K562 (cell line): Measurements from ENCODE around the gene EPHB1. TPM values are rescaled to one million over a fixed set of nuclear protein-coding genes. Genes with fewer than 3 reads are reported as not detected.
"Not testable (repeated sequence)": the region's sequence is repeated elsewhere in the genome, so short reads cannot be mapped to it uniquely, and the experiment has no call there.

ENCODE experiments used
- ATAC-seq: fragments of 200-7000 bp; cut with Tn5 transposase; 3 replicates; pipeline ENCODE4 v1.9.1; 2020; ENCODE audit warnings: moderate library complexity
- BruUV-seq: library from RNA; stranded (reverse); fragments of 400-500 nt; replicated peaks from 2 replicates; lab custom pipeline; 2021; lab: Mats Ljungman, UMichigan
- CTCF ChIA-PET: fragments of 300-600 bp; formaldehyde crosslinking; extraction: SDS; loops from one replicate; lab custom pipeline; 2021; ENCODE audit warnings: low intra/inter-chr PET ratio; lab: Yijun Ruan, JAX
- POLR2A ChIA-PET: fragments of 300-600, 350-650 bp; sonication (Branson Sonifier 250); formaldehyde crosslinking; extraction: SDS; loops from one replicate; lab custom pipeline; 2021; ENCODE audit warnings: antibody characterized with exemption, inconsistent platforms; lab: Yijun Ruan, JAX
- DNase-seq, 4 experiments: peaks; one replicate each; pipeline versions ENCODE4 v3.0.0 to v3.0.0-alpha.2; 2011 to 2018; ENCODE audit warnings: low spot score in 3 of 4, mixed read lengths in 3 of 4; ENCODE audit errors: extremely low read depth in 1 of 4
- FAIRE-seq: peaks from 2 replicates; lab custom pipeline; 2011; peaks lifted over from hg19 to GRCh38; lab: Jason Lieb, UNC
- H2AFZ ChIP-seq: 2 replicates; pipeline ENCODE4 v1.6.0; 2011; ENCODE audit warnings: low read depth, low read length, control low read depth, inconsistent platforms
- H3K27ac ChIP-seq: fragments of 200-600 bp; 3 replicates; pipeline ENCODE4 v1.8.0; 2011; ENCODE audit warnings: low read depth, mild to moderate bottlenecking, control low read depth, inconsistent platforms, low read length, moderate library complexity, mixed read lengths; ENCODE audit errors: extremely low read depth
- H3K27me3 ChIP-seq, 2 experiments: fragments of 300-600 bp in 1 of 2; 2 replicates in 1 of 2; 3 replicates in 1 of 2; pipeline versions ENCODE4 v1.6.0 to v1.8.0; 2011; ENCODE audit warnings: inconsistent platforms in 2 of 2, low read length in 2 of 2, mild to moderate bottlenecking in 1 of 2, mixed read lengths in 1 of 2, moderate library complexity in 1 of 2; ENCODE audit not compliant: control insufficient read depth in 2 of 2, insufficient read depth in 2 of 2
- H3K36me3 ChIP-seq: fragments of 300-600 bp; 3 replicates; pipeline ENCODE4 v1.8.0; 2011; ENCODE audit warnings: mild to moderate bottlenecking, low read length, inconsistent platforms; ENCODE audit not compliant: control insufficient read depth, insufficient read depth
- H3K4me1 ChIP-seq, 2 experiments: fragments of 200-600 bp in 1 of 2; replicated peaks in 1 of 2; 2 replicates in 1 of 2; 3 replicates in 1 of 2; pipeline versions ENCODE4 v1.5.1 to v1.8.0; 2011; ENCODE audit warnings: inconsistent platforms in 2 of 2, low read length in 2 of 2, mild to moderate bottlenecking in 1 of 2, mixed read lengths in 1 of 2, moderate library complexity in 1 of 2; ENCODE audit not compliant: control insufficient read depth in 2 of 2, insufficient read depth in 2 of 2
- H3K4me2 ChIP-seq: 2 replicates; pipeline ENCODE4 v1.6.1; 2011; ENCODE audit warnings: low read length, control low read depth, inconsistent platforms, mixed read lengths; ENCODE audit not compliant: insufficient read depth
- H3K4me3 ChIP-seq: fragments of 200-600 bp; sonication (generic), shearing (Covaris generic); 2 replicates; pipeline ENCODE4 v1.5.1; 2016; ENCODE audit warnings: control low read depth, inconsistent platforms
- H3K79me2 ChIP-seq: fragments of 200-600 bp; 3 replicates; pipeline ENCODE4 v1.8.0; 2011; ENCODE audit warnings: low read length, inconsistent platforms; ENCODE audit not compliant: control insufficient read depth, insufficient read depth
- H3K9ac ChIP-seq, 2 experiments: 2 replicates each; pipeline versions ENCODE4 v1.6.0 to v1.6.1; 2011; ENCODE audit warnings: low read depth in 2 of 2, low read length in 2 of 2, control low read depth in 1 of 2, inconsistent platforms in 1 of 2, mild to moderate bottlenecking in 1 of 2, mixed read lengths in 1 of 2; ENCODE audit not compliant: insufficient read depth in 1 of 2
- H3K9me1 ChIP-seq: one replicate; pipeline ENCODE4 v1.6.0; 2011; ENCODE audit warnings: inconsistent platforms, mild to moderate bottlenecking, low read length, moderate library complexity; ENCODE audit not compliant: control insufficient read depth, insufficient read depth
- H3K9me3 ChIP-seq: replicated peaks from 2 replicates; pipeline ENCODE4 v1.5.1; 2011; ENCODE audit warnings: low read depth, low read length, inconsistent platforms; ENCODE audit not compliant: control insufficient read depth, insufficient read depth
- H4K20me1 ChIP-seq: replicated peaks from 2 replicates; pipeline ENCODE4 v1.6.1; 2011; ENCODE audit warnings: low read length, inconsistent platforms, mixed read lengths; ENCODE audit not compliant: control insufficient read depth, insufficient read depth
- CLOCK ChIP-seq: fragments of 250-450 bp; sonication (Bioruptor Pico); IDR thresholded peaks from 2 replicates; pipeline ENCODE4 v1.4.0; 2020; ENCODE audit warnings: mild to moderate bottlenecking, moderate library complexity, borderline replicate concordance
- POLR3A ChIP-seq: IDR thresholded peaks from 2 replicates; pipeline ENCODE4 v1.6.1; 2011; ENCODE audit warnings: borderline replicate concordance, mild to moderate bottlenecking, moderate library complexity; ENCODE audit not compliant: insufficient read length, insufficient read depth; ENCODE audit errors: extremely low read depth
- TAL1 ChIP-seq: fragments of 450-650 bp; IDR thresholded peaks from 2 replicates; pipeline ENCODE4 v1.6.1; 2016; ENCODE audit warnings: mild to moderate bottlenecking
- TRIM24 ChIP-seq, 2 experiments: fragments of 450-650 bp; IDR thresholded peaks; 2 replicates each; pipeline ENCODE4 v1.6.1; 2016
- WGBS: fragments of 100-300 bp; shearing (Covaris generic); methylation state at CpG from one replicate; pipeline ENCODE4 v1.1.6; 2016; ENCODE audit warnings: low coverage, mixed read lengths; ENCODE audit not compliant: insufficient coverage; ENCODE audit errors: missing lambda C conversion rate; 5-methylcytosine and 5-hydroxymethylcytosine counted together
- in situ Hi-C: fragments of 300-500 bp; cut with MboI; formaldehyde crosslinking; loops from 4 replicates; pipeline ENCODE4 v1.15.0; 2018; ENCODE audit warnings: inconsistent platforms, mixed read lengths
- intact Hi-C: fragments of 100-400 bp; cut with micrococcal nuclease; formaldehyde crosslinking; loops from 2 replicates; pipeline ENCODE4 v1.14.2; 2022
- polyA plus RNA-seq, 8 experiments: library from polyadenylated mRNA; depleted of rRNA in 4 of 8; stranded (reverse) in 5 of 8; unstranded in 3 of 8; fragments of >200 nt; fragmentation: Nextera tagmentation in 2 of 8; fragmentation: Illumina TruSeq in 1 of 8; extraction: Ambion mirVana in 2 of 8; extraction: Trizol in 1 of 8; gene quantifications; 2 replicates each; pipeline versions ENCODE4 v1.2.1 to v1.2.3, GENCODE V29; 2011 to 2014; ENCODE audit warnings: inconsistent platforms in 1 of 8, missing spikeins in 1 of 8
- total RNA-seq, 7 experiments: library from RNA; depleted of rRNA in 6 of 7; stranded (reverse); fragments of >200 nt in 6 of 7; fragmentation: Illumina TruSeq in 2 of 7; extraction: Trizol in 2 of 7; gene quantifications; 2 replicates each; pipeline versions ENCODE4 v1.2.1 to v1.2.3, GENCODE V29; 2011 to 2021; ENCODE audit warnings: low replicate concordance in 1 of 7
- TF ChIP-seq, protein P1 (sequence below): fragments of 450-650 bp; conservative IDR thresholded peaks from 2 replicates; pipeline ENCODE4 v1.6.1; 2016; ENCODE audit warnings: missing genetic modification characterization, low read depth, mild to moderate bottlenecking, control low read depth, missing compliant biosample characterization
- TF ChIP-seq, protein P2 (sequence below): fragments of 250-450 bp; sonication (Bioruptor Pico); IDR thresholded peaks from 2 replicates; pipeline ENCODE4 v1.5.0; 2020; ENCODE audit warnings: mild to moderate bottlenecking, borderline replicate concordance

EPHB1 gene
- total and polyA plus RNA-seq, 9 of the 15 experiments (the other 6 are each of a cell fraction or from before 2014, with no cell fraction given): 0.29 TPM; not detected in 8

DNA sequence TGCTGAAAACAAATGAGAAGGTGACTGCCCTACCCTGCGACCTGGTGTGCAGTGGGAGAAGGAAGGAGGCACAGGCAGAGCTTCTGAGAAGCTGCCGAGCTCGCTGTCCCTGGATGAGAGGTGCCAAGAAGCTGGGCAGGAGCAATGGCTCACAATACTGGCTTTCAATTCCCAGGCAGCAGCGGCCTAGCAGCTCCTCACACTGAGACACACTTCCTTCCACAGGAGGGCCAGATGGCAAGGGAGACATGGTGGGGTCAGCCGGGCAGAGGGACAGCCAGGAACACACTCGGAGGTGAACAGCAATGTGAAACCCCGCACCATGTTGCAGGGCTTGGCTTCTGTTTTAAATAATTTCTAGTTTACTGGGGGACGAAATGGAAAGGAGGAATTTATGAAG, 314.6 kb downstream of the EPHB1 start (continued):
- TF ChIP-seq CLOCK (no peak), TRIM24 (IDR thresholded peaks at IDR 0.05) (no peak), POLR3A (no peak), TAL1 (no peak)
- TF ChIP-seq, protein P1, sequence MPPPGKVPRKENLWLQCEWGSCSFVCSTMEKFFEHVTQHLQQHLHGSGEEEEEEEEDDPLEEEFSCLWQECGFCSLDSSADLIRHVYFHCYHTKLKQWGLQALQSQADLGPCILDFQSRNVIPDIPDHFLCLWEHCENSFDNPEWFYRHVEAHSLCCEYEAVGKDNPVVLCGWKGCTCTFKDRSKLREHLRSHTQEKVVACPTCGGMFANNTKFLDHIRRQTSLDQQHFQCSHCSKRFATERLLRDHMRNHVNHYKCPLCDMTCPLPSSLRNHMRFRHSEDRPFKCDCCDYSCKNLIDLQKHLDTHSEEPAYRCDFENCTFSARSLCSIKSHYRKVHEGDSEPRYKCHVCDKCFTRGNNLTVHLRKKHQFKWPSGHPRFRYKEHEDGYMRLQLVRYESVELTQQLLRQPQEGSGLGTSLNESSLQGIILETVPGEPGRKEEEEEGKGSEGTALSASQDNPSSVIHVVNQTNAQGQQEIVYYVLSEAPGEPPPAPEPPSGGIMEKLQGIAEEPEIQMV (tag): no peak
- TF ChIP-seq, protein P2, sequence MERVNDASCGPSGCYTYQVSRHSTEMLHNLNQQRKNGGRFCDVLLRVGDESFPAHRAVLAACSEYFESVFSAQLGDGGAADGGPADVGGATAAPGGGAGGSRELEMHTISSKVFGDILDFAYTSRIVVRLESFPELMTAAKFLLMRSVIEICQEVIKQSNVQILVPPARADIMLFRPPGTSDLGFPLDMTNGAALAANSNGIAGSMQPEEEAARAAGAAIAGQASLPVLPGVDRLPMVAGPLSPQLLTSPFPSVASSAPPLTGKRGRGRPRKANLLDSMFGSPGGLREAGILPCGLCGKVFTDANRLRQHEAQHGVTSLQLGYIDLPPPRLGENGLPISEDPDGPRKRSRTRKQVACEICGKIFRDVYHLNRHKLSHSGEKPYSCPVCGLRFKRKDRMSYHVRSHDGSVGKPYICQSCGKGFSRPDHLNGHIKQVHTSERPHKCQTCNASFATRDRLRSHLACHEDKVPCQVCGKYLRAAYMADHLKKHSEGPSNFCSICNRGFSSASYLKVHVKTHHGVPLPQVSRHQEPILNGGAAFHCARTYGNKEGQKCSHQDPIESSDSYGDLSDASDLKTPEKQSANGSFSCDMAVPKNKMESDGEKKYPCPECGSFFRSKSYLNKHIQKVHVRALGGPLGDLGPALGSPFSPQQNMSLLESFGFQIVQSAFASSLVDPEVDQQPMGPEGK (CRISPR knock-in tag): no peak

- H3K79me2 ChIP-seq, H3K4me3 ChIP-seq, H3K27me3 ChIP-seq, in situ Hi-C loops, DNase-seq, H3K9me3 ChIP-seq, FAIRE-seq, H3K27ac ChIP-seq, H3K9ac ChIP-seq, H4K20me1 ChIP-seq, H3K4me1 ChIP-seq, POLR2A ChIA-PET, H3K36me3 ChIP-seq, H3K4me2 ChIP-seq, BruUV-seq, CTCF ChIA-PET, intact Hi-C loops, H2AFZ ChIP-seq, H3K9me1 ChIP-seq, ATAC-seq: not testable (repeated sequence)
- WGBS: 0% methylated on average over 3 of the region's 4 CpGs
These were observed 319.5 kb downstream of the EPHB1 start for GRCh38 chr3:135114551-135114950.
